ENCODE data around the gene C2orf66.

C2orf66 gene

GRCh38 chr2:196809260-196809659, at the start of gene C2orf66:
C2orf66 (minus strand) TSS chr2:196809355; CDS start chr2:196809336, 19 bp downstream.
- DNase-seq, result no peak
- no peak within 1 kb of the TSS for H3K27ac Mint-ChIP-seq
- H3K4me1 Mint-ChIP-seq (ENCODE audit: low read depth), result no peaks in the 10 kb centered on the region
- peaks cover 3% of the 10 kb centered on the region for H3K9me3 Mint-ChIP-seq
- no peak within 1 kb of the TSS for H3K4me3 Mint-ChIP-seq
- peaks cover 48% of the 10 kb centered on the region for H3K27me3 Mint-ChIP-seq
- H3K36me3 Mint-ChIP-seq (ENCODE audit: low read depth), result no peaks in the 10 kb centered on the region

GRCh38 chr2:196854629-196855028, 45.5 kb upstream of the C2orf66 start:
- H3K9me3 Mint-ChIP-seq, result peaks cover 2% of the 10 kb centered on the region
- peaks cover 36% of the 10 kb centered on the region for H3K36me3 Mint-ChIP-seq (ENCODE audit: low read depth)
- H3K4me3 Mint-ChIP-seq, result no peak overlapping the region
- H3K4me1 Mint-ChIP-seq (ENCODE audit: low read depth), result no peaks in the 10 kb centered on the region
- DNase-seq, result no peak
- H3K27ac Mint-ChIP-seq, result no peak overlapping the region
- H3K27me3 Mint-ChIP-seq, result no peaks in the 10 kb centered on the region

DNA sequence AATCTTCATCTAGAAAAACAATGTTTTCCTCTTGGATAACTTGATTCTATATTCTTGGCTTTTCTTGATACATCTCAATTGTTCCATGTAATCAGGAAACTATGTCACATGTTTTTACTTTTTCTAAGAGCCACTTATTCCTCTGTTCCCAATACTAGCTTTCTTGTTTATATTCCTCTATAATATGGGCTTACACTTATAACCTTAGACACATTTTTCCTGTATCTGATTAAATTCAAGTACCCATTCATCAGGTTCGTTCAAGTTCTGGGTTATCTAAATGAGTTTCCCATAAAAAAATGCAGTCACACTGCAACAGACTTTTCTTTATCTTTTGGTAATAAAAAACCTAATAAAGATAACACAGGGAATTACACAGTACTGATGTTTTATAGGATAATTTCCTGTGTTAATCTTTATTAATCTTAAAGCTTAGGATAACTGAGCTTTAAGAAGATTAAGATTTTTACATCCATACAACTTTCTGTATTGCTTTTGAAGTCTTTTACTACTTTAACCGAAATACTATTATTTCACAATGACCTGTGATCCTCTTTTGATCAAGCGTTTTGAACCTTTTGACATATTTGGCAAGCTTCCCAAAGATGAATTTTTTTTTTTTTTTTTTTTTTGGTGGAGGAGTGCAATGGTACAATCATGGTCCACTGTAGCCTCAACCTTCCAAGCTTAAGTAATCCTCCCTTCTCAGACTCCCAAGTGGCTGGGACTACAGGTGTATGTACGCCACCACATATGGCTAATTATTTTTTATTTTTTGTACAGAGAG, 44.3 kb upstream of the C2orf66 start:
- Mint-ChIP-seq H3K27me3 (no peaks in the 10 kb centered on the region), H3K9me3 (no peaks in the 10 kb centered on the region), H3K36me3 (ENCODE audit: low read depth) (peaks cover 27% of the 10 kb centered on the region), H3K4me3 (no peak overlapping the region), H3K4me1 (ENCODE audit: low read depth) (no peaks in the 10 kb centered on the region), H3K27ac (no peak overlapping the region)
- DNase-seq, result no peak

- Mint-ChIP-seq H3K4me1 (ENCODE audit: low read depth) (peaks cover 4% of the 10 kb centered on the region), H3K9me3 (no peaks in the 10 kb centered on the region), H3K27me3 (no peaks in the 10 kb centered on the region), H3K4me3 (no peak overlapping the region), H3K36me3 (ENCODE audit: low read depth) (peaks cover 32% of the 10 kb centered on the region), H3K27ac (no peak overlapping the region)
- DNase-seq, result no peak
These were observed 41.9 kb upstream of the C2orf66 start for GRCh38 chr2:196851088-196851487.

DNA sequence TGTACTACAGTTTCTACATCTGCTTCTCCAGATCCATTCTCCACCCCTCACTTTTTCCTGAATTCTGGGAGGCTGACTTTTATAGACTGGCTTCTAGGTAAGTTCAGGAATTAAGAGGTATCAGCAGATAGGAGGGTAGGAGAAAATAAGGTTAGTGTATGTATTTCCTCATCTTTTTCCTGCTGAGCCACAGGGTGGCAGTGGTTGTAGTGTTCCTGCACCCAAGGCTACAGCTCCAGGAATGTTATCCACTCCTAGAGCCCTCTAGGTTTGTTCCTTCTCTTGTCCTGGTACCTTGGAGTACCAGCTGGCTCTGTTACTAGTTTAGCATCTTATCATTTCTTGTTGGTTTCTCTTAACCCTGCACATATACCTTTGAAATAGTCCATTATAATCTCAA, 40.7 kb upstream of the C2orf66 start:
- Mint-ChIP-seq H3K27me3 (no peaks in the 10 kb centered on the region), H3K4me1 (ENCODE audit: low read depth) (peaks cover 4% of the 10 kb centered on the region), H3K27ac (no peak overlapping the region), H3K9me3 (no peaks in the 10 kb centered on the region), H3K36me3 (ENCODE audit: low read depth) (peaks cover 38% of the 10 kb centered on the region), H3K4me3 (no peak overlapping the region)
- DNase-seq, result no peak

GRCh38 chr2:196846295-196846694, 37.1 kb upstream of the C2orf66 start:
- H3K27ac Mint-ChIP-seq, result peak overlapping the region; percentile 2
- no peak overlapping the region for H3K4me3 Mint-ChIP-seq
- DNase-seq, result no peak
- H3K4me1 Mint-ChIP-seq (ENCODE audit: low read depth), result peaks cover 4% of the 10 kb centered on the region
- H3K27me3 Mint-ChIP-seq, result no peaks in the 10 kb centered on the region
- no peaks in the 10 kb centered on the region for H3K9me3 Mint-ChIP-seq
- peaks cover 48% of the 10 kb centered on the region for H3K36me3 Mint-ChIP-seq (ENCODE audit: low read depth)

- H3K4me3 Mint-ChIP-seq, result no peak overlapping the region
- DNase-seq, result no peak
- H3K36me3 Mint-ChIP-seq (ENCODE audit: low read depth), result peaks cover 57% of the 10 kb centered on the region
- no peaks in the 10 kb centered on the region for H3K9me3 Mint-ChIP-seq
- peaks cover 4% of the 10 kb centered on the region for H3K4me1 Mint-ChIP-seq (ENCODE audit: low read depth)
- no peak overlapping the region for H3K27ac Mint-ChIP-seq
- no peaks in the 10 kb centered on the region for H3K27me3 Mint-ChIP-seq
These were observed 36.2 kb upstream of the C2orf66 start for GRCh38 chr2:196845371-196845770.

DNA sequence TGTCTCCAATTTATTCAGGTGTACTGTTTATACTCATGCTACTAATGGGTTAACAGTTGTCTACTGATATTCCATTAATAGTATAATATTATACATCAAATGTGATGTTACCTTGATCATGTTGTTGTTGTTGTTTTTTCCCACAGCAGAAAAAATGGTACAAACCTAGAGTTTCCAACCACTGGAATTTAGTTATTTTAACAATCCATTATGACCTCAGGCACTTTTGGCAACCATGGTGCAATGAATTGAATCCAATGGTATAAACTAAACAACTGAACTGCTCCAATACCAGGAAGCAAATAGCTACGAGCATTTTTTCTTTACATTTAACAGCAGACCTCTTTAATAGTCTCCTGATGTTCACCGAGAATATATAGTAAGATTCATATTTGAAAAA, 31.0 kb upstream of the C2orf66 start:
- Mint-ChIP-seq H3K27ac (no peak overlapping the region), H3K9me3 (no peaks in the 10 kb centered on the region), H3K27me3 (no peaks in the 10 kb centered on the region), H3K4me3 (no peak overlapping the region), H3K4me1 (ENCODE audit: low read depth) (no peaks in the 10 kb centered on the region), H3K36me3 (ENCODE audit: low read depth) (peaks cover 67% of the 10 kb centered on the region)
- no peak for DNase-seq

DNA sequence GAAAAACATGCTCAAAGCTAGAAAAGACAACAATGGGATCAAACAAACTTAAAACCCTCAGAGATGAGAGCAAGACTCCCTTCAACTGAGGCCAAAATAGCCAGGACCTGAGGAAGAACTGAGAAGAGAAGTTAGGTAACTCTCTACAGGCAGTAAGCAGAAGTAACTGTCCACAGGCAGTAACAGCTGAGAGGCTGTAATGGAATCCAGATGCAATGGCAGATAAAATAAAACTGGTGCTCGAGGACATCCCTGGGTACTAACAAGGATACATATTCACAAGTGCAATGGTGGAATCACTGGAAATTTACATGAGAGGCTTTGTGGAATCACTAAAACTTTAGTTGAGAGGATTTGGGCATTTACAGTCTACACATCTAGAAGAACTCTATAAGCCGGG, 30.4 kb upstream of the C2orf66 start:
- H3K9me3 Mint-ChIP-seq, result no peaks in the 10 kb centered on the region
- H3K27ac Mint-ChIP-seq, result no peak overlapping the region
- peaks cover 68% of the 10 kb centered on the region for H3K36me3 Mint-ChIP-seq (ENCODE audit: low read depth)
- no peaks in the 10 kb centered on the region for H3K27me3 Mint-ChIP-seq
- no peaks in the 10 kb centered on the region for H3K4me1 Mint-ChIP-seq (ENCODE audit: low read depth)
- no peak for DNase-seq
- no peak overlapping the region for H3K4me3 Mint-ChIP-seq

DNA sequence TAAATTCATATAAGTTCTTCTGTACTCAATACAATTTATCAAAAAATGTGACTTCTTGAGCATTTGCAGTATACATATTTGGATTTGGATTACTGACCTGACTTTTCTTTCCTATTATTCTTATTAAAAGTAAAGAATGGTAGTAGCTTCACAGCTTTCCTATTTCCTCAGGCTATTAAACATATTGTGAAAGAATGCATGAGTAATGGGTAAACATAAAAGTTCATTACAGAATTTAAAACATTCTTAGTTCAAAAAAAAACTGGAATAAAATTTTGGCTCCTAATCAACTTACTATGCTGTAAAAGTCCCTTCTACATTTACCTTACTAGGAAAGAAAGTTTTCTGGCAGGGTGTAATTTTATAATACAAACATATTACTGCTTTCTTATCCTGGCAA, 27.3 kb upstream of the C2orf66 start:
- H3K27me3 Mint-ChIP-seq, result no peaks in the 10 kb centered on the region
- DNase-seq, result no peak

DNA sequence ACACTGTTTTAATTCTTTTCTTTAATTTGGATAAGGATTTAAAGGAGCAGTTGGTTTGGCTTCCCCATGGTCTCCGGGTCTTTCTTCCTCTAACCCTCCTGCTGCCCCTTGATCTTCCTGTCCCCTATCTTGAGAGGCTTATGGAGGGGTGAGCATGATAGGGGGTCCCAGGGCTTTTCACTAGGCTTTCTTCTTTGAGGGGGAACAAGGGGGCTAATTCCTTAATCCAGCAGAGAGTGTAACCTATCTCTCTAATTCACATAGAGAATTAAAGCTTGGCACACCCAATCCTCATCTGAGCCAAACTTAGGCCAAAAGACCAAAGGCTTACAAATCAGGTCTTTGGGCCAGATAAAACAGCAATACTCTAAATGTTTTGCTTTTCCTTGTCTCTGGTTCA, 21.5 kb upstream of the C2orf66 start:
- Mint-ChIP-seq H3K4me1 (ENCODE audit: low read depth) (peaks cover 6% of the 10 kb centered on the region), H3K27me3 (no peaks in the 10 kb centered on the region), H3K36me3 (ENCODE audit: low read depth) (peaks cover 12% of the 10 kb centered on the region), H3K4me3 (no peak overlapping the region), H3K27ac (no peak overlapping the region), H3K9me3 (no peaks in the 10 kb centered on the region)
- DNase-seq, result no peak

More for the DNA sequence above, 27.3 kb upstream of the C2orf66 start:
- Mint-ChIP-seq H3K4me3 (no peak overlapping the region), H3K4me1 (ENCODE audit: low read depth) (no peaks in the 10 kb centered on the region), H3K36me3 (ENCODE audit: low read depth) (peaks cover 57% of the 10 kb centered on the region), H3K27ac (no peak overlapping the region), H3K9me3 (no peaks in the 10 kb centered on the region)

- no peak overlapping the region for H3K27ac Mint-ChIP-seq
- no peak overlapping the region for H3K4me3 Mint-ChIP-seq
- DNase-seq, result no peak
- peaks cover 9% of the 10 kb centered on the region for H3K36me3 Mint-ChIP-seq (ENCODE audit: low read depth)
- no peaks in the 10 kb centered on the region for H3K27me3 Mint-ChIP-seq
- H3K9me3 Mint-ChIP-seq, result no peaks in the 10 kb centered on the region
- H3K4me1 Mint-ChIP-seq (ENCODE audit: low read depth), result peaks cover 6% of the 10 kb centered on the region
These were observed 18.2 kb upstream of the C2orf66 start for GRCh38 chr2:196827356-196827755.

GRCh38 chr2:196823750-196824522, 14.8 kb upstream of the C2orf66 start:
- Mint-ChIP-seq H3K9me3 (no peaks in the 10 kb centered on the region), H3K36me3 (ENCODE audit: low read depth) (no peaks in the 10 kb centered on the region), H3K4me3 (no peak overlapping the region), H3K4me1 (ENCODE audit: low read depth) (peaks cover 6% of the 10 kb centered on the region), H3K27ac (no peak overlapping the region), H3K27me3 (peaks cover 7% of the 10 kb centered on the region)
- DNase-seq, result no peak

DNA sequence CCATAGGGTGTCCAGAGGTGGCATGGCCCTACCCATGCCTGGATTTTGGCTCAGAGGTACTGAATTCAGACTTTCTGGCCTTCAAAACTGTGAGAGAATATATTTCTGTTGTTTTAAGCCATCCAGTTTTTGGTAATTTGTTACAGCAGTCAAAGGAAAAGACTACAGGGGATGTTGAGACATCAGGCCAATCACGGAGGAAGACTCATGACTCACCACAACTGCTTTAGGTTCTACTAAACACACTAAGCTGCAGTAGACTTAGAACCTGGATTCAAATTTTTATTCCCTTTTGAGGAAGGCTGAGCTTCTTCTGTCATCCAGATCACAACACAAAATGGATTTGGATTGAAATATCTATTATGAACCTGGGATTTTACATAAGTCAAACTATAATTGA, 12.0 kb upstream of the C2orf66 start:
- no peaks in the 10 kb centered on the region for H3K36me3 Mint-ChIP-seq (ENCODE audit: low read depth)
- H3K27me3 Mint-ChIP-seq, result peaks cover 22% of the 10 kb centered on the region
- H3K4me3 Mint-ChIP-seq, result no peak overlapping the region
- no peak for DNase-seq
- H3K27ac Mint-ChIP-seq, result no peak overlapping the region
- H3K4me1 Mint-ChIP-seq (ENCODE audit: low read depth), result no peaks in the 10 kb centered on the region
- H3K9me3 Mint-ChIP-seq, result peaks cover 8% of the 10 kb centered on the region

GRCh38 chr2:196808083-196808665, 981 bp downstream of the C2orf66 start:
- H3K27me3 Mint-ChIP-seq, result peaks cover 43% of the 10 kb centered on the region
- H3K27ac Mint-ChIP-seq, result no peak overlapping the region
- no peak overlapping the region for H3K4me3 Mint-ChIP-seq
- H3K9me3 Mint-ChIP-seq, result no peaks in the 10 kb centered on the region
- H3K4me1 Mint-ChIP-seq (ENCODE audit: low read depth), result no peaks in the 10 kb centered on the region
- DNase-seq, result no peak
- no peaks in the 10 kb centered on the region for H3K36me3 Mint-ChIP-seq (ENCODE audit: low read depth)

All from activated T-cell treated with anti-CD3 and anti-CD28 coated beads, Interleukin-2, amount 50 U/mL, for 24 hours (primary cell).